Measurements from ENCODE around the gene TMEM108. TPM values are rescaled to one million over a fixed set of nuclear protein-coding genes. Genes with fewer than 3 reads are reported as not detected.

TMEM108 gene
- total RNA-seq, 1 experiment from 2014 or later: not detected

- TF ChIP-seq ZBTB33 (IDR thresholded peaks at IDR 0.05; ENCODE audit: extremely low read depth, insufficient replicate concordance, low read length) (no peak), POLR2A (IDR thresholded peaks at IDR 0.05; ENCODE audit: borderline replicate concordance, extremely low read depth, insufficient read depth, insufficient read length) (no peak), TCF7L2 (IDR thresholded peaks at IDR 0.05; ENCODE audit: borderline replicate concordance, extremely low read depth, insufficient read depth, insufficient read length) (no peak), JUND (IDR thresholded peaks at IDR 0.05) (no peak), SRF (IDR thresholded peaks at IDR 0.05; ENCODE audit: low read depth) (no peak)
Observed at GRCh38 chr3:133301194-133301593, 263.0 kb downstream of the TMEM108 start (continued).

GRCh38 chr3:133301731-133302130 lies 263.5 kb downstream of the TMEM108 start:
- Histone ChIP-seq H3K4me1 (ENCODE audit: control insufficient read depth in 1 of 2, insufficient read depth in 2 of 2, low read length in 2 of 2) (no peaks in the 10 kb centered on the region), H3K9me3 (ENCODE audit: control insufficient read depth in 1 of 2, insufficient read depth in 1 of 2, low read depth in 1 of 2, low read length in 2 of 2) (no peaks in the 10 kb centered on the region), H2AFZ (ENCODE audit: low read depth, low read length, poor library complexity, severe bottlenecking) (no peak overlapping the region), H3K9me2 (ENCODE audit: insufficient read depth) (no peaks in the 10 kb centered on the region), H3K79me2 (ENCODE audit: insufficient read depth, low read length) (no peaks in the 10 kb centered on the region), H3K36me3 (ENCODE audit: control insufficient read depth in 1 of 2, insufficient read depth in 2 of 2, low read length in 2 of 2) (no peaks in the 10 kb centered on the region), H3K9ac (ENCODE audit: low read length) (no peak overlapping the region), H3K4me3 (replicated peaks in 1 of 2; ENCODE audit: low read depth in 1 of 2, low read length in 2 of 2) (no peak overlapping the region), H3K4me2 (ENCODE audit: low read length) (no peak overlapping the region), H3K27me3 (ENCODE audit: insufficient read depth, low read length) (peaks cover 52% of the 10 kb centered on the region), H3K27ac (ENCODE audit: low read depth, low read length) (no peak overlapping the region), H4K20me1 (ENCODE audit: insufficient read depth) (0 out of 2 replicates have a peak, but pooled peaks cover 3% of the 10 kb centered on the region)
- intact Hi-C loops (cut with micrococcal nuclease): no loop called here
- no TSS peak for BruUV-seq (replicated peaks)
- no peak for TF ChIP-seq FOSL1 (IDR thresholded peaks at IDR 0.05; ENCODE audit: low read depth)
- TF ChIP-seq EZH2 (IDR thresholded peaks at IDR 0.05): no peak
- TF ChIP-seq CEBPB (IDR thresholded peaks at IDR 0.05; ENCODE audit: low read depth): no peak
- no peak for TF ChIP-seq ZNF274 (IDR thresholded peaks at IDR 0.05; ENCODE audit: low read depth, low read length)
- TF ChIP-seq ELF1 (IDR thresholded peaks at IDR 0.05; ENCODE audit: borderline replicate concordance, low read depth): no peak
- no peak for ATAC-seq
- RAD21 ChIA-PET (ENCODE audit: low non-redundant PET in 1 of 2, low total read pairs in 2 of 2, uncharacterized antibody in 2 of 2, unreplicated experiment in 2 of 2): no interaction called here
- CTCF ChIA-PET: no interaction called here
- POLR2A ChIA-PET: no interaction called here
- no peak for DNase-seq (ENCODE audit: low read depth, low spot score)
